Left lung (tissue), 10 donors: ENCODE measurements around the gene HAUS3. TPM values are rescaled to one million over a fixed set of nuclear protein-coding genes. Genes with fewer than 3 reads are reported as not detected.

Source experiments
- ATAC-seq: fragments of 200-7000 bp; cut with Tn5 transposase; one replicate; pipeline ENCODE4 v1.9.1; 2020; ENCODE audit warnings: moderate library complexity
- DNase-seq, 4 donors: peaks; one replicate each; pipeline ENCODE4 v3.0.0-alpha.2; 2013 to 2020
- H3K27ac ChIP-seq, 2 donors: fragments of 200-600 bp; sonication (generic) in 1 of 2; one replicate each; pipeline versions ENCODE4 v1.5.0 to v1.8.0; 2020 to 2021
- H3K27me3 ChIP-seq, 2 donors: fragments of 200-600 bp; sonication (generic) in 1 of 2; one replicate each; pipeline versions ENCODE4 v1.5.0 to v1.8.0; 2020 to 2021
- H3K36me3 ChIP-seq, 2 donors: fragments of 200-600 bp; sonication (generic) in 1 of 2; one replicate each; pipeline versions ENCODE4 v1.5.0 to v1.8.0; 2020 to 2021
- H3K4me1 ChIP-seq, 2 donors: fragments of 200-600 bp; one replicate each; pipeline ENCODE4 v1.8.0; 2021
- H3K4me3 ChIP-seq, 2 donors: fragments of 200-600 bp; sonication (generic) in 1 of 2; one replicate each; pipeline versions ENCODE4 v1.5.0 to v1.8.0; 2020 to 2021; ENCODE audit warnings: mild to moderate bottlenecking in 1 of 2
- H3K9me3 ChIP-seq, 2 donors: fragments of 200-600 bp; sonication (generic) in 1 of 2; one replicate each; pipeline versions ENCODE4 v1.5.0 to v1.8.0; 2020 to 2021
- CTCF ChIP-seq, 2 donors: fragments of 200-600 bp; sonication (generic) in 1 of 2; IDR thresholded peaks; one replicate each; pipeline versions ENCODE4 v1.5.0 to v1.8.0; 2021; ENCODE audit warnings: antibody characterized with exemption in 2 of 2
- intact Hi-C, 2 donors: fragments of 100-400 bp; cut with DNase I; formaldehyde crosslinking; loops; one replicate each; pipeline versions ENCODE4 v1.11.2 to v1.14.2; 2022
- polyA plus RNA-seq, 6 donors: library from polyadenylated mRNA; unstranded; fragments of 120-200 nt; gene quantifications; one replicate each; pipeline ENCODE4 v1.2.1, GENCODE V29; 2013; ENCODE audit not compliant: insufficient read length in 6 of 6
- total RNA-seq, 2 donors: library from RNA; stranded (reverse); fragmentation: NEBNext Ultra II Directional; extraction: Animal tissue kit (Norgen Biotek cat#: 25700); gene quantifications; one replicate each; pipeline ENCODE4 v1.2.1, GENCODE V29; 2021
- donor health status: DM: no; HTN: yes; CAD: no.
- donor health status: DM: no; HTN: no; CAD: no.

HAUS3 gene
- total and polyA plus RNA-seq, 8 donors = 9.7 to 26.7 (median 23.2) TPM

DNA sequence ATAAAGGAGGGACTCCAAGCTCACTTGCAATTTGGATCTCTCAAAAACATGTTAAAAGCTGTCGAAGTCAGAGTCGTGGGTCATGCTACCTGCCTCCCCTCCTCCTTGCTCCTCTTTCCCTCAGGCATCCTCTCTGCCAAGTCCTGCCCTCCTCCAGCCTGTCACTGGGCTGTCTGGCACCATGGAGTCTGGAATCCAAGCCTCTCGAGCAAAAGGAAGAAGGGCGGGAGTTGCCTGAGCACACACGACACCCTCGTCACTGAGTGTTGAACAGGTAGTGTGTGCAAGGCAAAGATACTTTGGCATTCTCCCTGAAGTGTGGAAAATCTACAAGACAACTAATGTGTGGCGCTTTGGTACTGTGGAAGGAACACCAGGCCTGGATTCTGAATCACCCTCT lies 62.2 kb downstream of the HAUS3 start:
- Histone ChIP-seq H3K27ac (no peak overlapping the region), H3K36me3 (no peaks in the 10 kb centered on the region), H3K4me1 (no peaks in the 10 kb centered on the region), H3K27me3 (no peaks in the 10 kb centered on the region), H3K4me3 (no peak overlapping the region), H3K9me3 (peaks cover 0 to 3% of the 10 kb centered on the region in 2 donors)
- intact Hi-C loops = no loop called here
- ATAC-seq (peak; percentile 91), DNase-seq (no peak)
- TF ChIP-seq CTCF (IDR thresholded peaks at IDR 0.05) = no peak

- no peak overlapping the region for H3K4me3 ChIP-seq
- TF ChIP-seq CTCF (IDR thresholded peaks at IDR 0.05) = no peak
These were observed 62.9 kb downstream of the HAUS3 start for GRCh38 chr4:2178986-2179385.

More at GRCh38 chr4:2178986-2179385, 62.9 kb downstream of the HAUS3 start:
- no peak for DNase-seq
- no peaks in the 10 kb centered on the region for H3K36me3 ChIP-seq
- no peak for ATAC-seq
- H3K9me3 ChIP-seq = peaks cover 0 to 3% of the 10 kb centered on the region in 2 donors
- no peak overlapping the region for H3K27ac ChIP-seq
- no peaks in the 10 kb centered on the region for H3K4me1 ChIP-seq
- H3K27me3 ChIP-seq = no peaks in the 10 kb centered on the region
- intact Hi-C loops = no loop called here

Other genes with a start within 250 kb of the HAUS3 start
- 10 to 100 TPM; 22.5 to 22.9 TPM for gene NELFA, start 233.1 kb downstream of the HAUS3 start, total RNA-seq
- 10 to 100 TPM; 25.6 to 36.4 (median 32.6) TPM for gene NELFA, start 233.1 kb downstream of the HAUS3 start, polyA plus RNA-seq
- under 1 TPM; 0.23 to 0.24 TPM for gene NAT8L, start 182.8 kb downstream of the HAUS3 start, total RNA-seq
- 1 to 10 TPM; 3.4 to 7.3 (median 5.2) TPM for gene NAT8L, start 182.8 kb downstream of the HAUS3 start, polyA plus RNA-seq
- gene POLN, start within 50 bp of the HAUS3 start, total RNA-seq = 1 to 10 TPM; 3.3 to 3.6 TPM
- gene POLN, start within 50 bp of the HAUS3 start, polyA plus RNA-seq = 1 to 10 TPM; 2.7 to 5.7 (median 4.3) TPM
- 10 to 100 TPM; 52.4 to 84.6 TPM for gene MXD4, start 20.0 kb upstream of the HAUS3 start, total RNA-seq
- 100 to 1,000 TPM in 1 of 6 donors, 10 to 100 TPM in 5; 71.8 to 113 (median 84.0) TPM for gene MXD4, start 20.0 kb upstream of the HAUS3 start, polyA plus RNA-seq
- gene ZFYVE28, start 176.5 kb upstream of the HAUS3 start, total RNA-seq = 10 to 100 TPM; 12.0 to 12.4 TPM
- 1 to 10 TPM; 2.2 to 4.2 (median 3.8) TPM for gene ZFYVE28, start 176.5 kb upstream of the HAUS3 start, polyA plus RNA-seq
- gene CFAP99, start 176.8 kb upstream of the HAUS3 start, total RNA-seq = 1 to 10 TPM; 1.3 to 2.6 TPM
- gene CFAP99, start 176.8 kb upstream of the HAUS3 start, polyA plus RNA-seq = 1 to 10 TPM in 4 of 6 donors, under 1 TPM in 2; 0.41 to 2.1 (median 1.4) TPM
- gene RNF4, start 227.0 kb upstream of the HAUS3 start, total RNA-seq = 10 to 100 TPM; 42.2 to 46.2 TPM
- gene RNF4, start 227.0 kb upstream of the HAUS3 start, polyA plus RNA-seq = 10 to 100 TPM; 59.3 to 68.4 (median 64.3) TPM